WTC11 (cell line): ENCODE results near the gene OSMR.

ENCODE experiments used
- FOXK1 ChIP-seq: sonication (generic); formaldehyde crosslinking; IDR thresholded peaks from 2 replicates; pipeline ENCODE4 v1.8.0; 2022; ENCODE audit warnings: mild to moderate bottlenecking, moderate library complexity, missing genetic modification reagents
- TCF7 ChIP-seq: sonication (generic); formaldehyde crosslinking; IDR thresholded peaks from 2 replicates; pipeline ENCODE4 v1.8.0; 2022; ENCODE audit warnings: mild to moderate bottlenecking, low read depth, missing genetic modification reagents, moderate library complexity
- ZNF121 ChIP-seq: sonication (generic); formaldehyde crosslinking; IDR thresholded peaks from 2 replicates; pipeline ENCODE4 v1.8.0; 2023; ENCODE audit warnings: missing genetic modification reagents
- TF ChIP-seq, protein P1 (sequence below): fragments of 200-600 bp; IDR thresholded peaks from 2 replicates; pipeline ENCODE4 v1.8.0; 2022; ENCODE audit warnings: antibody characterized with exemption

GRCh38 chr5:38931731-38932130 is 85.9 kb downstream of the OSMR start:
- TF ChIP-seq, protein P1, sequence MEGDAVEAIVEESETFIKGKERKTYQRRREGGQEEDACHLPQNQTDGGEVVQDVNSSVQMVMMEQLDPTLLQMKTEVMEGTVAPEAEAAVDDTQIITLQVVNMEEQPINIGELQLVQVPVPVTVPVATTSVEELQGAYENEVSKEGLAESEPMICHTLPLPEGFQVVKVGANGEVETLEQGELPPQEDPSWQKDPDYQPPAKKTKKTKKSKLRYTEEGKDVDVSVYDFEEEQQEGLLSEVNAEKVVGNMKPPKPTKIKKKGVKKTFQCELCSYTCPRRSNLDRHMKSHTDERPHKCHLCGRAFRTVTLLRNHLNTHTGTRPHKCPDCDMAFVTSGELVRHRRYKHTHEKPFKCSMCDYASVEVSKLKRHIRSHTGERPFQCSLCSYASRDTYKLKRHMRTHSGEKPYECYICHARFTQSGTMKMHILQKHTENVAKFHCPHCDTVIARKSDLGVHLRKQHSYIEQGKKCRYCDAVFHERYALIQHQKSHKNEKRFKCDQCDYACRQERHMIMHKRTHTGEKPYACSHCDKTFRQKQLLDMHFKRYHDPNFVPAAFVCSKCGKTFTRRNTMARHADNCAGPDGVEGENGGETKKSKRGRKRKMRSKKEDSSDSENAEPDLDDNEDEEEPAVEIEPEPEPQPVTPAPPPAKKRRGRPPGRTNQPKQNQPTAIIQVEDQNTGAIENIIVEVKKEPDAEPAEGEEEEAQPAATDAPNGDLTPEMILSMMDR, result no peak
- TF ChIP-seq TCF7 (CRISPR knock-in tag) (no peak), ZNF121 (CRISPR knock-in tag) (no peak), FOXK1 (CRISPR knock-in tag) (no peak)
